Uterus (tissue), 4 donors: ENCODE data around the gene STK32C. TPM values are rescaled to one million over a fixed set of nuclear protein-coding genes. Genes with fewer than 3 reads are reported as not detected.

Experiments used
- DNase-seq, 2 donors: peaks; one replicate each; pipeline ENCODE4 v3.0.0-alpha.2; 2019 to 2020
- H3K27ac ChIP-seq, 2 donors: fragments of 200-600 bp; sonication (generic); 1 replicate in 1 of 2; 2 replicates in 1 of 2; pipeline ENCODE4 v1.5.1; 2016 to 2018
- H3K27me3 ChIP-seq, 2 donors: fragments of 200-600 bp; sonication (generic); one replicate each; pipeline ENCODE4 v1.5.1; 2018 to 2019; ENCODE audit warnings: control low read depth in 1 of 2
- H3K36me3 ChIP-seq, 2 donors: fragments of 200-600 bp; sonication (generic); one replicate each; pipeline ENCODE4 v1.5.1; 2019; ENCODE audit warnings: control low read depth in 1 of 2
- H3K4me1 ChIP-seq, 2 donors: fragments of 200-600 bp; sonication (generic); one replicate each; pipeline ENCODE4 v1.5.1; 2018 to 2019; ENCODE audit warnings: control low read depth in 1 of 2
- H3K4me3 ChIP-seq, 2 donors: fragments of 200-600 bp; sonication (generic); 1 replicate in 1 of 2; 2 replicates in 1 of 2; pipeline ENCODE4 v1.5.1; 2018 to 2019; ENCODE audit warnings: mild to moderate bottlenecking in 1 of 2
- H3K9me3 ChIP-seq, 2 donors: fragments of 200-600 bp; sonication (generic); one replicate each; pipeline ENCODE4 v1.5.1; 2019; ENCODE audit warnings: control low read depth in 1 of 2
- CTCF ChIP-seq, 4 experiments: fragments of 200-600 bp in 2 of 4; fragments of 450-650 bp in 2 of 4; sonication (generic) in 2 of 4; IDR thresholded peaks; one replicate each; pipeline ENCODE4 v1.5.1; 2016 to 2019; ENCODE audit warnings: antibody characterized with exemption in 4 of 4, mild to moderate bottlenecking in 2 of 4, moderate library complexity in 1 of 4
- POLR2A ChIP-seq, 2 donors: fragments of 450-650 bp; IDR thresholded peaks; one replicate each; pipeline ENCODE4 v1.6.1; 2016; ENCODE audit warnings: antibody characterized with exemption in 2 of 2, mild to moderate bottlenecking in 1 of 2, moderate library complexity in 1 of 2
- intact Hi-C: fragments of 100-400 bp; cut with DNase I; formaldehyde crosslinking; loops from one replicate; pipeline ENCODE4 v1.15.1; 2023; ENCODE audit warnings: low total_unique reads
- total RNA-seq, 4 donors: library from RNA; depleted of rRNA in 3 of 4; stranded (reverse); fragments of >200 nt in 3 of 4; gene quantifications; one replicate each; pipeline versions ENCODE4 v1.1.0 to v1.2.4, GENCODE V29; 2014 to 2023
- donor health status: DM: yes; HTN: yes; CAD: no.

STK32C gene
- total RNA-seq, 4 donors from 2014 or later = 0.51 to 17.2 (median 3.2) TPM

DNA sequence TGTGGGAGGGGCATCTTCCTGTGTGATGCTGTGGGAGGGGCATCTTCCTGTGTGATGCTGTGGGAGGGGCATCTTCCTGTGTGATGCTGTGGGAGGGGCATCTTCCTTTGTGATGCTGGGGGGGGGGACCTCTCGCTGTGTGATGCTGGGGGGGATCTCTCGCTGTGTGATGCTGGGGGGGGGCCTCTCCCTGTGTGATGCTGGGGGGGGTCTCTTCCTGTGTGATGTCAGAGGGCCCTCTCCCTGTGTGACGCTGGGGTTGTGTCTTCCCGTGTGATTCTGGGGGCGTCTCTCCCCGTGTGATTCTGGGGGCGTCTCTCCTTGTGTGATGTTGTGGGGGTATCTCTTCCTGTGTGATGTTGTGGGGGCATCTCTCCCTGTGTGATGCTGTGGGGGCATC is 148.9 kb downstream of the STK32C start:
- intact Hi-C loops = no loop called here
- DNase-seq = no peak
- H3K4me1 ChIP-seq = no peaks in the 10 kb centered on the region
- no peak overlapping the region for H3K4me3 ChIP-seq
- no peaks in the 10 kb centered on the region for H3K9me3 ChIP-seq
- H3K36me3 ChIP-seq = no peaks in the 10 kb centered on the region
- no peak overlapping the region for H3K27ac ChIP-seq
- H3K27me3 ChIP-seq = no peaks in the 10 kb centered on the region
- no peak for TF ChIP-seq CTCF (IDR thresholded peaks at IDR 0.05)
- no peak for TF ChIP-seq POLR2A (IDR thresholded peaks at IDR 0.05)

GRCh38 chr10:132158122-132158741 is 149.5 kb downstream of the STK32C start:
- Histone ChIP-seq H3K4me1 (no peaks in the 10 kb centered on the region), H3K4me3 (no peak overlapping the region), H3K36me3 (no peaks in the 10 kb centered on the region), H3K27ac (no peak overlapping the region), H3K9me3 (no peaks in the 10 kb centered on the region), H3K27me3 (no peaks in the 10 kb centered on the region)
- intact Hi-C loops = no loop called here
- no peak for TF ChIP-seq CTCF (IDR thresholded peaks at IDR 0.05)
- no peak for TF ChIP-seq POLR2A (IDR thresholded peaks at IDR 0.05)
- no peak for DNase-seq

Other genes with a start within 250 kb of the STK32C start
- 1 to 10 TPM in 2 of 4 donors, under 1 TPM in 1, not detected in 1; 0.26 to 1.3 (median 1.2) TPM for gene JAKMIP3, start 242.0 kb downstream of the STK32C start, total RNA-seq
- gene DPYSL4, start 121.0 kb downstream of the STK32C start, total RNA-seq = 1 to 10 TPM in 2 of 4 donors, not detected in 2; 1.5 to 5.0 TPM
- 10 to 100 TPM in 3 of 4 donors, under 1 TPM in 1; 0.59 to 32.6 (median 15.3) TPM for gene LRRC27, start 24.2 kb upstream of the STK32C start, total RNA-seq
- 10 to 100 TPM in 2 of 4 donors, 1 to 10 TPM in 1, under 1 TPM in 1; 0.29 to 27.6 (median 8.3) TPM for gene PWWP2B, start 89.2 kb upstream of the STK32C start, total RNA-seq
- gene INPP5A, start 229.8 kb upstream of the STK32C start, total RNA-seq = 100 to 1,000 TPM in 1 of 4 donors, 10 to 100 TPM in 3; 22.5 to 160 (median 93.2) TPM